HG02588 (cell line): ENCODE measurements around the gene HOXA6.

ENCODE experiments used
- ATAC-seq: cut with Tn5 transposase; IDR thresholded peaks from one replicate; pipeline ENCODE4 v1.9.1; 2021; ENCODE audit warnings: mild to moderate bottlenecking, moderate library complexity; ENCODE audit not compliant: unreplicated experiment

The HOXA6 gene

GRCh38 chr7:27185013-27185853 is 37.7 kb upstream of the HOXA6 start, which contains the start of gene HOXA11:
TSS of gene HOXA11 (minus strand) at chr7:27185232. CDS start at chr7:27185144, 88 bp downstream.
- ATAC-seq = no peak

- ATAC-seq = no peak
These were observed 36.9 kb upstream of the HOXA6 start for GRCh38 chr7:27184337-27185012.

GRCh38 chr7:27183682-27184336 is 36.2 kb upstream of the HOXA6 start:
- no peak for ATAC-seq

GRCh38 chr7:27182861-27183681 is 35.5 kb upstream of the HOXA6 start:
- ATAC-seq = no peak

GRCh38 chr7:27182285-27182841 is 34.8 kb upstream of the HOXA6 start:
- no peak for ATAC-seq

- ATAC-seq = no peak
These were observed 34.3 kb upstream of the HOXA6 start for GRCh38 chr7:27181795-27182275.

- ATAC-seq = no peak
These were observed 33.2 kb upstream of the HOXA6 start for GRCh38 chr7:27180431-27181420.

GRCh38 chr7:27179503-27180430 is 32.2 kb upstream of the HOXA6 start:
- no peak for ATAC-seq

GRCh38 chr7:27179030-27179429 is 31.5 kb upstream of the HOXA6 start:
- no peak for ATAC-seq

- ATAC-seq = no peak
These were observed 30.8 kb upstream of the HOXA6 start for GRCh38 chr7:27178366-27178765.

- ATAC-seq = no peak
These were observed 30.3 kb upstream of the HOXA6 start for GRCh38 chr7:27177795-27178320.

- no peak for ATAC-seq
These were observed 29.6 kb upstream of the HOXA6 start for GRCh38 chr7:27176962-27177794.

- ATAC-seq = no peak
These were observed 28.9 kb upstream of the HOXA6 start for GRCh38 chr7:27176524-27176845.

- ATAC-seq = no peak
These were observed 28.3 kb upstream of the HOXA6 start for GRCh38 chr7:27175626-27176523.

- ATAC-seq = no peak
These were observed 27.5 kb upstream of the HOXA6 start for GRCh38 chr7:27174874-27175625.
